MM.1S (cell line): ENCODE measurements around the gene TMTC1.

Experiments used
- EZH2phosphoT487 ChIP-seq: fragments of 300-600 bp; sonication (generic); IDR thresholded peaks from 2 replicates; pipeline ENCODE4 v1.6.1; 2018; ENCODE audit warnings: antibody characterized with exemption, low read length
- TF ChIP-seq, protein P1 (sequence below): fragments of 300-600 bp; sonication (generic); IDR thresholded peaks from 2 replicates; pipeline ENCODE4 v1.5.1; 2016; ENCODE audit warnings: antibody characterized with exemption, low read length, mixed read lengths

DNA sequence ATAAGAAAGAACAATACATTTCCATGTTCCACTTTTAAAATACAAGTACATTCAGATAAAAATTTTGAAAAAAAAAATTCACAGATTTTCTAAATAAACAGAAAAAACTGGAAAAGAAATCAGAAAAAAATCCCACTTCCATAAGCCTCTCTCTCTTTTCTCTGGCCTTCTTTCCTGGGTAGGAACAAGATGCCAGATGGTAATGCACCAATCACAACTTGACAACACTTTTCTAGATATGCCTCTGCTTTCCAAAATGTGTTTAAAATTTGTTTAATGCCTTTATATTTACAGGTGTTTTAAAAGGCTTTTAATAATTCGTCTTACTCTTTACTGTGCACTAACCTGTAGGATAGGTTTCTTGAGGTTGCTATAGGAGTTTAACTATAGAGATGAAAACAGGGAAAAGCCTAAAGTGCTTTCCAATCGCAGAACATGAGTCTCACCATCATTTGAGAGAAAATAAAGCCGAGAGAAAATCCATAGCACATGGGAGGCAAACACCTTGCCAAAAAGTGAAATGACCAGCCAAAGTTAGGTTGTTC, 74.2 kb downstream of the TMTC1 start:
- TF ChIP-seq, protein P1, sequence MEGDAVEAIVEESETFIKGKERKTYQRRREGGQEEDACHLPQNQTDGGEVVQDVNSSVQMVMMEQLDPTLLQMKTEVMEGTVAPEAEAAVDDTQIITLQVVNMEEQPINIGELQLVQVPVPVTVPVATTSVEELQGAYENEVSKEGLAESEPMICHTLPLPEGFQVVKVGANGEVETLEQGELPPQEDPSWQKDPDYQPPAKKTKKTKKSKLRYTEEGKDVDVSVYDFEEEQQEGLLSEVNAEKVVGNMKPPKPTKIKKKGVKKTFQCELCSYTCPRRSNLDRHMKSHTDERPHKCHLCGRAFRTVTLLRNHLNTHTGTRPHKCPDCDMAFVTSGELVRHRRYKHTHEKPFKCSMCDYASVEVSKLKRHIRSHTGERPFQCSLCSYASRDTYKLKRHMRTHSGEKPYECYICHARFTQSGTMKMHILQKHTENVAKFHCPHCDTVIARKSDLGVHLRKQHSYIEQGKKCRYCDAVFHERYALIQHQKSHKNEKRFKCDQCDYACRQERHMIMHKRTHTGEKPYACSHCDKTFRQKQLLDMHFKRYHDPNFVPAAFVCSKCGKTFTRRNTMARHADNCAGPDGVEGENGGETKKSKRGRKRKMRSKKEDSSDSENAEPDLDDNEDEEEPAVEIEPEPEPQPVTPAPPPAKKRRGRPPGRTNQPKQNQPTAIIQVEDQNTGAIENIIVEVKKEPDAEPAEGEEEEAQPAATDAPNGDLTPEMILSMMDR, result no peak
- no peak for TF ChIP-seq EZH2phosphoT487
